ENCODE measurements around the gene PSME2.

DNA sequence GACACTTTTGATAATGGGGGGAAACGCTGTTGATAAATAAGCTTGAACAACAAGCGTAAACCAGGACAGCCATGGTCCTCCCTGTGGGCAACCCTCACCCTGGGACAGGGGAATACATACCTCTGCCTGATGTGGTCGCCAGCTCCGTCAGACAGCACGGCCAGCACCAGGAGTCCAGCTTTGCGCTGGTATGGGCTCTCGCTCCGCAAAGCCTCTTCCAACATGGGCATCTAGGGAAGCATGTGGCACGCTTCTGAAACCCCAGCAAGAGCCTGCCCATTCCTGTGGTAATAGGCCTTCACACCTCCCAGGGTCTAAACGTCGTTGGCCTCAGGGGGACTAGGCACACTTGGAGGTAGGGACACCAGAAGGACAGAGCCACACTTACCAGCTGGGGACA is 39.3 kb upstream of the PSME2 start:
- no peak for TF ChIP-seq POLR2AphosphoS5 (IDR thresholded peaks at IDR 0.05; ENCODE audit: borderline replicate concordance, low read depth, low read length)
- no peak for TF ChIP-seq EZH2 (IDR thresholded peaks at IDR 0.05)
- no peak for TF ChIP-seq FOXP2 (optimal IDR thresholded peaks at IDR 0.05; ENCODE audit: control extremely low read depth, extremely low read length, insufficient read depth)
